ENCODE results near the gene SLC37A1. TPM values are rescaled to one million over a fixed set of nuclear protein-coding genes. Genes with fewer than 3 reads are reported as not detected.
"Not testable (repeated sequence)": the region's sequence is repeated elsewhere in the genome, so short reads cannot be mapped to it uniquely, and the experiment has no call there.

Gene SLC37A1
- total RNA-seq, 1 experiment from 2014 or later: 4.3 TPM

DNA sequence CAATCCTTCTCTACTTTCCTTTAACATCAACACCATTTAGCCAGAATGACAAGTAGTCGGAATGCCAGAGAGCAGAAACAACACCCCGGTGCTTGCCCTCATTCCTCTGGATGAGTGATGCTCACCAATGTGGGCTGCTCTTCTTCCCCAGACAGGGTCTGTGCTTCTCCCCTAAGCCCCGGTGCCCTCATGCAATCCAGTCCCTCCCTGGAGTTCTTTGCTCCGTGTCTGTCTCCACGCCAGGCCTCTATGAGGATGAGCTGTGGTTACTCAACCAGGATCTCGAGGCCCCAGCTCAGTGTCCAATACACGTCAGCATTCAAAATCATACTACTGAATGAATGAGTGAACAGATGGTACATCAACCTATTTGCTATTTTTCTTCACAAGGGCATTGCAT lies 110.0 kb downstream of the SLC37A1 start:
- DNase-seq (ENCODE audit: low read depth, low spot score): no peak
- in situ Hi-C loops (cut with HindIII; ENCODE audit: low pct_unique_long_range_greater_than_20kb, low sequenced_read_pairs): no loop called here

DNA sequence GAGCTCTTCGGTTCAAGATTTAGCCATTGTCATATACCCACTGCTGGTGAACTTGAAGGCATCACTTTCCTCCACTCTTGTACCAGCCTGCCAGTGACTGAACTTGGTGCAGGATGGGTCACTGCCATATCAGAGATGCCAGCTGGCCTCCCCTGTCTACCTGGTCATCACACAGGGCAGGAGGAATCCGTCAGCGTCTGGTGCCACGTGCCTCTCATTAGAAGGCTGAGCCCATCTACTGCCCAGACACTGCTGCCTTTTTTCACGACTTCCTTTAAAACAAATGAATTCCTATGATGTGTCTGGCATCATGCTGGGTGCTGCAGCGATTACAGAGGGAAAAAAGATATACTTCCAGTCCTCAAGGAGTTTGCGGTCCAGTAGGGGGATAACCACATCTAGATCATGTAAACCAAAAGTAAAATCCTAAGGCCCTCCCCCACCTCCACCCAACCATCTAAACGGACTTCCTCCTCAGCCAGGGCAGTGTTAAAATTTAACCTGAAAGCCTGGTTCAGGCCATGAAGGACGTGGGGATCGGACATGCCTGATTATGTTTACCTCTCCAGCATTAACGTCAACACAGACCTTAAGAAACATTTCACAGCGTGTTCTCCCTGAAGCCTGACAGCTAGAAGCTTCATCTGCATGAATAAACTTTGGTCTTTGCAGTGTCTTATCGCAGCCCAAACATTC lies 110.6 kb downstream of the SLC37A1 start:
- DNase-seq (ENCODE audit: low read depth, low spot score): no peak
- in situ Hi-C loops (cut with HindIII; ENCODE audit: low pct_unique_long_range_greater_than_20kb, low sequenced_read_pairs): no loop called here

DNA sequence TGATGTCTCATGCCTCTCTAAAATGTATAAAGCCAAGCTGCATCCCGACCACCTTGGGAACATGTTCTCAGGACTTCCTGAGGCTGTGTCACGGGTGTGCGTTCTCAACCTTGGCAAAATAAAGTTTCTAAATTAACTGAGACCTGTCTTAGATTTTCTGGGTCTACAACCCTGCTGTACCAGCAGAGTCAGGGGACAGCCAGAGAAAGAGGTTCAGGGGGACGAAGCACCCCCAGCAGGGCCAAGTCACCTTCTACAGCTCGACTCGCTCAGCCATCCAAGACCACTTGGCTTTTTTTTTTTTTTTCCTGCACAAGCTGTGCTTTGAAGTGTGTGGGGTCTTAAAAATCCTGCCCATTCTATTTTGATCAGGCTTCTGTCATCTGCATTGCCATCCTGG lies 111.3 kb downstream of the SLC37A1 start:
- no peak for DNase-seq (ENCODE audit: low read depth, low spot score)
- in situ Hi-C loops (cut with HindIII; ENCODE audit: low pct_unique_long_range_greater_than_20kb, low sequenced_read_pairs): no loop called here

DNA sequence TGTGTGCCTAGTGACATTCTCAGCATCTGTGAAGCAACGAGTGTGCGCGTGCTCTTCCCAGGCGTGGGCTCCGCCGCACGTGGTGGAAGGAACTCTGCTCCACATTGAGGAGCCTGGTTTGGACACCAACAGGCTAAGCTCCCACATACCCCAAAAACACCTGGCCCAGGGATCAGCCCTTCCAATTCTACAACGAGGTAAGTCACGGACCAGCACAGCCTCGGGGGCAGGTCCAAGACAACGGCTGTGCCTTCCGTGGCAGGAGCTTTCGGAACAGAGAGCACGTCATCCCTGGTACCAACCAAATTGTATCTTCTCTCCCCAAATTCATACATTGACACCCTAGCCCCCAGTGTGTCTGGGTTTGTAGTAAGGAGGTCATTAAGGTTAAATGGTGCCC lies 112.5 kb downstream of the SLC37A1 start:
- DNase-seq (ENCODE audit: low read depth, low spot score): no peak
- in situ Hi-C loops (cut with HindIII; ENCODE audit: low pct_unique_long_range_greater_than_20kb, low sequenced_read_pairs): no loop called here

DNA sequence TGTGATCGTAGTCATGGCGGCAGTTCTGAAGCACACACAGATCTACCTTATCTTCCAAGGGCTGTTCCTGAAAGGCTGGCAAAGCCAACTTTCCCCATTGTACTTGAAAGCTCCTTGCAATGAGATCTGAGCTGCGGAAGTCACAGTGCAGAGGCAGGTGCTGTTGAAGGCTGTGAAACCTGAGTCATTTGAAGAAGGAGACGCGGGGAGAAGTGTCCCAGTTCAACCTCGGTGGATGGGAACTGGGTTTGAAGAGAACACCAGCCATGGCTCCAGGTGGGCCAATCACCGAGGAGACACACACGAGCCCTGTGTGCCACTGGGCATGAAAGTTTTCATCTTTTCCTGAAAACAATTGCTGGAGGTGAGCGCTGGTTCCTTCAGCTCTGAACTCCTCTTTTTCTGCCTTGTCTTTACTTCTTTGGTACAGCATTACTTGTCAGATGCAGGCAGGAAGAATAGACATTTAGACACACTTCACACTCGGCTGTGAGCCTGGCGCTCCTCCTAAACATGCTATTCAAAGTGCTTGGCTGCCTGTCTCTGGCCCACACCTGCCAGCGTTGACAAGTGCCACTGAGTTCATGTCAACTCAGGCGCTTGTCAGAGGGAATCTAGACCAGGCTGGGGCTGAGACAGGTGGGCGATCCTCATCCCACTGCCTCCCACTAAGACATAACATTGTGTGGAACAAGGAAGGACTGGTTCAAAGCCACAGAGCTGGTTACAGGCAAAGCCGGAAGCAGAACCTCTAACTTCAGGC lies 114.1 kb downstream of the SLC37A1 start:
- no peak for DNase-seq (ENCODE audit: low read depth, low spot score)
- in situ Hi-C loops (cut with HindIII; ENCODE audit: low pct_unique_long_range_greater_than_20kb, low sequenced_read_pairs): no loop called here

DNA sequence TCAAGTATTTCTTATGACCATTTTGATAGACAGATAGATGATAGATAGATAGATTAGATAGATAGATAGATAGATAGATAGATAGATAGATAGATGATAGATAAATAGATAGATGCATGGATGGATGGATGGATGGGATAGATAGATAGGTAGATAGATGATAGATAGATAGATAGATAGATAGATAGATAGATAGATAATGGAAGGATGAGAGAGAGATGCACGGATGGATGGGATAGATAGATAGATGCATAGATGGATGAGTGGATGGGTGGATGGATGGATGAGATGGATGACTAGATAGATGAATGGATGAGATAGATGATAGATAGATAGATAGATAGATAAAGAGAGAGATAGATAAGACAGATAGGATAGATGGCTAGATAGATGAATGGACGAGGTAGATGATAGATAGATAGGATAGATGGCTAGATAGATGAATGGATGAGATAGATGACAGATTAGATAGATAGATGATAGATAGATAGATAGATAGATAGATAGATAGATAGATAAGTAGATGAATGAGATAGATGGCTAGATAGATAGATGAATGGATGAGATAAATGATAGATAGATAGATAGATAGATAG lies 114.9 kb downstream of the SLC37A1 start:
- DNase-seq (ENCODE audit: low read depth, low spot score); in situ Hi-C loops (cut with HindIII; ENCODE audit: low pct_unique_long_range_greater_than_20kb, low sequenced_read_pairs): not testable (repeated sequence)

DNA sequence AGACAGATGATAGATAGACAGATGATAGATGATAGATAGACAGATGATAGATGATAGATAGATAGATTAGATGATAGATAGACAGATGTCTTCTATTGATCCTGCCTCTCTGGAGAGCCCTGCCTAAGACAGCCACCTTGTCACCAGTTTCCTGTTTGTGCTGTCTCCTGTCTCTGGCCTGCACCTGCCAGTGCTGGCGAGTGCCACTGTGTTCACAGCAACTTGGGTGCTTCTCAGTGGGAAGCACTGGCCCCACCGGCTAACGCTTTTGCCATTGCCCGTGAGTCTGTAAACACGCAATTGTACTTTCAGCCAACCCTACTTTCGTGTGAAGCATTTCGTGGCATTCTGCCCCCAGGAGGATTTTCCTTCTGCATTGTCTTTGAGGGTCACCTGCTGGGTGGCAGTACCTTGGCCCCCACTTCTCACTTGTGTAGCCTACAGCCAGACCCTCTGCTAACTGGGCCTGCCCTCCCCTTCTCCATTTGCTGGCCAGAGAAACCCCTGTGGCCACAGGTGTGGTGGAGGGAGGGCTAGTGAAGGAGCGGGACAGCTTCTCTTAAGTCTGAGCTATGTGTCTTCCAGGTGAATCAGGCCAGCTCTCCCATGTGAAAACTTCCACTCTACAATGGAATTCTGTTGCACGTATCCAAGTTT lies 116.4 kb downstream of the SLC37A1 start:
- in situ Hi-C loops (cut with HindIII; ENCODE audit: low pct_unique_long_range_greater_than_20kb, low sequenced_read_pairs): no loop called here
- no peak for DNase-seq (ENCODE audit: low read depth, low spot score)

DNA sequence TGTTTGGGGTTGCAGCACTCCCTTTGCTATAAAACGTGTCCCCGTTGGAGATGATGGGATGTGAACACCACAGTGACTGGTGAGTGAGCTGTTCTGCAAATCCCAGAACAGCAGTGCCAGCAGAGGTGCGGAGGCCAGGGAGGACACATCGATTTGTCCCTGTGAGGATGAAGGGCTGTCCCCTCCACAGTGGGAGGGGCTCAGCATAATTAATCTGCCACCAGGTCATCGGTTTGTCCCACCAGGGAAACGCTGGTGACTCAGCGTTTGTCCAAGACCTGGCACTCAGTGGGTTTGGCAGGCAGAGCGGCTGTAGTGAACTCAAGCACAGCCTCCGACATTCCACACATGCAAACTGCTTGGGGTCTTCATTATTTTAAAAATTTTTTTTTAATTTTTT lies 117.0 kb downstream of the SLC37A1 start:
- in situ Hi-C loops (cut with HindIII; ENCODE audit: low pct_unique_long_range_greater_than_20kb, low sequenced_read_pairs): no loop called here
- no peak for DNase-seq (ENCODE audit: low read depth, low spot score)

Other genes starting within 250 kb of the SLC37A1 start
- 0.13 and 0.16 TPM in 2 replicates for gene TFF3, start 198.4 kb upstream of the SLC37A1 start, total RNA-seq (2014; rRNA removed; shearing (Covaris generic))
- gene TFF2, start 162.9 kb upstream of the SLC37A1 start, total RNA-seq (2014; rRNA removed; shearing (Covaris generic)): not detected in 2 replicates
- gene TFF1, start 147.3 kb upstream of the SLC37A1 start, total RNA-seq (2014; rRNA removed; shearing (Covaris generic)): not detected in 2 replicates
- 0.34 TPM in 1 of 2 replicates, not detected in the other for gene TMPRSS3, start 117.8 kb upstream of the SLC37A1 start, total RNA-seq (2014; rRNA removed; shearing (Covaris generic))
- gene UBASH3A, start 110.0 kb upstream of the SLC37A1 start, total RNA-seq (2014; rRNA removed; shearing (Covaris generic)): not detected in 2 replicates
- gene RSPH1, start 17.6 kb upstream of the SLC37A1 start, total RNA-seq (2014; rRNA removed; shearing (Covaris generic)): 0.11 TPM in 1 of 2 replicates, not detected in the other
- gene PDE9A, start 139.8 kb downstream of the SLC37A1 start, total RNA-seq (2014; rRNA removed; shearing (Covaris generic)): 2.9 and 3.1 TPM in 2 replicates

Measured in SK-MEL-5 (cell line).